ENCODE results near the gene B3GLCT.
"Not testable (repeated sequence)": the region's sequence is repeated elsewhere in the genome, so short reads cannot be mapped to it uniquely, and the experiment has no call there.

B3GLCT gene

GRCh38 chr13:31199849-31200636 is at the start of gene B3GLCT:
Gene B3GLCT (plus strand): TSS chr13:31199975. CDS start chr13:31200085, 110 bp downstream.
- DNase-seq: peak; percentile 65

- DNase-seq: no peak
These were observed 49.3 kb upstream of the B3GLCT start for GRCh38 chr13:31150315-31150985.

DNA sequence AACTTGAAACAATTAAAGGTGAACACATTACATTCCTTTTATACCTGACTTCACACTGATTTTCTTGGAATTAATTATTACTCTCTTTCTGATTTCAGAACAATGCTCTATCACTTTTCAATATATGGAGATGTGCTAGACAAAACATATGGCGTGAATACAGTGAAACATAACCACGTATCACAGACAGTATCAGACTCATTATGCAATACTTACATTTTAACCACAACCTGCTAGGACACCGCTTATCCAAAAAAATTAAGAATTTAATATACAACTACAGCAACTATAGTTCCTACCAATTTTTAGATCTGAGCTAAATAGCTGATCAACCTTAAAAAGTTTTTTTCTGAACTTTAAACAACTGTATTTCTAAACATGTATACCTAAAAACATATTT is 47.9 kb upstream of the B3GLCT start:
- no peak for DNase-seq

- no peak for DNase-seq
These were observed 44.8 kb upstream of the B3GLCT start for GRCh38 chr13:31154939-31155338.

GRCh38 chr13:31159306-31159705 is 40.5 kb upstream of the B3GLCT start:
- no peak for DNase-seq

DNA sequence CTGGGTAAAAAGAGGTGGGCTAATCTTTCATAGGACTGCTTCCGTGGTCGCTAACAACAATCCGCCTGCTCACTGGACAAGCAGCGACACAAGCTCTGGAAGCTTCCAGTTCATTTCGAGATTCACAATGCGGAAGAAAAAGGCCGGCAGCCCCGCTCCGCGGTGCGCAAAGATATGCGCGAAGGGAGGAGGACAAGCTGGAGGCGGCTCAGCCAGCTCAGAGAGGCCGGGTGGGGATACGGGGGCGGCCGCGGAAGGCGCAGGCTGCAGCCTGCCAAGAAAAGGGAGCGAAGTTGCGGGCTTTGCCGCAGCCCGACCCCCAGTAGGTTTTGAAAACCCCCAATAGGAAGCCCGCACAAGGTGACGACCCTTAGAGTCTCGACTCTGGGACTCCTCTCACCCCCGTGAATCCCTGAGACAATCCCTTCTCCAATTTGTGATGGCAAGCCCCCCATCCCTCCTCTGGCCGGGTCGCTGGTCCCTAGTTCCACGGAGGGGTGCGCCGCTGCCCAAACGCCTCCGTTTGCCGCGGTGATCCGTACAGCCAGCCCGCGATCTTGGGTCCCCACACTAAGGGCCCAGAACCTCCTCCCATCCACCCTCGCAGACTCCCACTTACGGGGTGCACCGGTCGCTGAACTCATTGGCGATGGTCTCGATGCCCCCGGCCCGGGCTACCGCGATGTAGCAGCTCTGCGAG is 38.8 kb upstream of the B3GLCT start:
- peak; percentile 62 for DNase-seq

- peak; percentile 96 for DNase-seq
These were observed 38.1 kb upstream of the B3GLCT start, which contains the start of gene HSPH1 for GRCh38 chr13:31161557-31162150. Gene HSPH1 (minus strand): TSS chr13:31161904. CDS start chr13:31161582, 322 bp downstream.

DNA sequence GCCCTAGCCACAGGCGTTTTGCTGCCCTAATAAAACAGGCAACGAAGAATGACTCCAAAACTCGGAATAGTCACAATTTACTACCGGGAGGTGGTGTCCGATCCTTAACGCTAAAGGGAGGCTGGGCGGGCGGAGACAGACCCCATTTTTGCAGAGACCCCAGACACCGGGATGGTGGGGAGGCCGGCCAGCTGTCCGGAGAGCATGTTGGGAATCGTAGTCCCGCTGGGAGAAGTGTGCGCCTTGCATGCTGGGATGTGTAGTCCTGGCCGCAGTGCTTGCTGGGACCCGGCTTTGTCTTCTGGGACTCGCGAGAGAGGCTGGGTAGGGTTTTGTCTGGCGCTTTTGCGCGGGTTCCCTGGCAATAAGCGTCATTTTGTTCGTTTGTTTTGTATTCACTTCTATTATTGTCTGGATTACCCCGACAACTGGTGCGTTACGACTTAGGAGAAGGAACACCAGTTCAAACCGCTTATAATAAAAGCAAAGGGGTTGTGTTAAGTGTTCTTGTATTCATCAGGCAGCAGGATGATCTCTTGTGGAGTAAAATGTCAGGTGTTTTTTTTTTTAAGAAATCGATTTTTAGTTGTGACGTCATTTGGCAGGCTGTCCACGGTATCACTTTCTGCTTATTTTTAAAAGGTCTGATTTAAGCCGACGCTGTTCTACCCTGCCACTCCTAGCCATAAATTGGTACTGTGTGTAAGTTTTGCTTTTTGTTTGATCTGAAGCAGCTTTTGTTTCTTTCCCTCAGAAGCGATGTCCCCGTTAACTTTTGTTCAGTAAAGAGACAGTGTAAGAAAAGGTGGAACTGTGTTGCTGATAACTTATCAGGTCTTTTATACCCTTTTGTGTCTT is 37.4 kb upstream of the B3GLCT start:
- peak; percentile 89 for DNase-seq

DNA sequence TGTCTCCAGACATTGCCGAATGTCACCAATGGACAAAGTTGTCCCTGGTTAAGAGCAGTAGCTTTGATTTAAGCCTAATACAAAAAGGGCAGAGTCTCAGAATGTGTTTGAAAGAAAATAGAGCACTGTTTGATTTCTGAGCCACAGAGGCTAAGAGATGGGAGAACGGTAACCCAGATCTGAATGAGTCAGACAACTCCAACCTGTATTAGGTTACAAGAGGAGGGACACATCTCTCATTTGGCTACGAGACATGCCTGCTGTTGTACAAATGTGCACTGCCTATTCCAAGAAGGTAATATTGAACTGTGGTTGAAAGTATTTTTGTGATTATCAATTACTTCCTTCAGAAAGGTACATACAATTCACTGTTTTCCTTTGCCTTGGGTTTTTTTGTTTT is 33.2 kb upstream of the B3GLCT start:
- no peak for DNase-seq

GRCh38 chr13:31167490-31167889 is 32.3 kb upstream of the B3GLCT start:
- DNase-seq: no peak

GRCh38 chr13:31168166-31168565 is 31.6 kb upstream of the B3GLCT start:
- no peak for DNase-seq

DNA sequence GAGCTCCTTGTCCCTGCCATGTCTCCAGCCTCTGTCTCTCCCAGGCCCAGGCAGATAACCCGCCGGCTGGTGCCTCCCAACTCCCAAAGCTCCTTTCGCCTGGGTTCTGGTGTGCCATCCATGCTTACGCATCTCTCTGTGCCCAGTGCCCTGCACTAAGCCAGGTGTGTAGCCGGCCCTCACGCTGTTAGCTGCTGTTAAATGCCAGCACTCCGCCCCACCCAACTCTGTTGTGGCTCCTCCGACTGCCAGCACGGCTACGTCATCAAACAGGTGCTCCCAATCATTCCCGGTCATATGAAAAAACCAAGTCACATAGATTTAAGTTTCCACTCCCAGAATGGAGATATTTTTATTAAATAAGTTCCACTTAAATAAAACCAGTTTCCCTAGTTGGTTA is 31.0 kb upstream of the B3GLCT start:
- DNase-seq: no peak

DNA sequence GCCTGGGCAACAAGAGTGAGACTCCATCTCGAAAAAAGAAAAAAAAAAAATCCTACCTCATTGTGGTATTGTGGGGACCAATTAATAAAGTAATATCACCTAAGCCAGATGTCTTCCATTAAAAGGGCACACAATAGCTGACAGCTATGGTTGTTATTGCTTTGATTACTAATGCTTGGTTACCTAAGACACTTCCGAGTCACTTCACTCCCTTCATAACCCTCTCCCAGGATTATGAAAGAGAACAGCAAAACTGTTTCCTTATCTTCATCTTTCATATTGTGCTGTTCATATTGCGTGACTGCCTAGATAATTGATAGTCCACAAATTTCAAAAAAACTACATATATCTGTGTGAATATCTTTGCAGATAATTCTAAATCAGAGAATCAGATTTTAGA is 27.8 kb upstream of the B3GLCT start:
- DNase-seq: no peak

DNA sequence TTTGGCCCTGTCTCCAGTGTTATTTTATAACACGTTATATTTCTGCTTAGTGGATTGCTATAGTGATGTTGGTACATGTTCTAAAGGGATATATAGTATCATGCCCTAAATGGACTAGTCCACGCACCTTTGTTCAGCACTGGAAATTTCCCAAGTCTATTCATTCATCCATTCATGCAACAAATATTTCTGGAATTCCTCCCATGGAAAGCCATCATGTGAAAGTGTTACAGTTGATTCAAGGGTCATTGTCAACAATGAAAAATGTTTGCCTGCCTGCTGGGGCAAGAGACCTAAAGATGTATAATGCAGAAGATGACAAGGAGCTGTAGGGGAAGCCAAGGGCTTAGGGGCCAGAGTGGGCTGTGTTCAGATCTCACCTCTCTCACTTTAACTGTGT is 27.2 kb upstream of the B3GLCT start:
- DNase-seq: no peak

GRCh38 chr13:31174018-31174417 is 25.8 kb upstream of the B3GLCT start:
- no peak for DNase-seq

GRCh38 chr13:31175847-31176532 is 23.8 kb upstream of the B3GLCT start:
- DNase-seq: no peak

DNA sequence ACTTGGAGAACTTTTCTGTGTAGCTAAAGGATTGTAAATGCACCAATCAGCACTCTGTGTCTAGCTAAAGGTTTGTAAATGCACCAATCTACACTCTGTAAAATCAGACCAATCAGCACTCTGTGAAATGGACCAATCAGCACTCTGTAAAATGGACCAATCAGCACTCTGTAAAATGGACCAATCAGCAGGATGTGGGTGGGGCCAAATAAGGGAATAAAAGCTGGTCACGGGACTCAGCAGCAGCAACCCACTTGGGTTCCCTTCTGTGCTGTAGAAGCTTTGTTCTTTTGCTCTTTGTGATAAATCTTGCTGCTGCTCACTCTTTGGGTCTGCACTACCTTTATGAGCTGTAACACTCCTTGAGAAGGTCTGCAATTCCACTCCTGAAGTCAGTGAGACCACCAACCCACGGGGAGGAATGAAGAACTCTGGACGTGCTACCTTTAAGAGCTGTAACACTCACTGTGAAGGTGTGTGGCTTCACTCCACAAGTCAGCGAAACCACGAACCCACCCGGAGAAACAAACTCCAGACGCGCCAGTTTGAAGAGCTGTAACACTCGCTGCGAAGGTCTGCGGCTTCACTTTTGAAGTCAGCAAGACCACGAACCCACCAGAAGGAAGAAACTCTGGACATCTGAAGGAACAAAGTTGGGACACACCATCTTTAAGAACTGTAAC is 21.8 kb upstream of the B3GLCT start:
- not testable (repeated sequence) for DNase-seq

- no peak for DNase-seq
These were observed 20.5 kb upstream of the B3GLCT start for GRCh38 chr13:31179241-31179640.

DNA sequence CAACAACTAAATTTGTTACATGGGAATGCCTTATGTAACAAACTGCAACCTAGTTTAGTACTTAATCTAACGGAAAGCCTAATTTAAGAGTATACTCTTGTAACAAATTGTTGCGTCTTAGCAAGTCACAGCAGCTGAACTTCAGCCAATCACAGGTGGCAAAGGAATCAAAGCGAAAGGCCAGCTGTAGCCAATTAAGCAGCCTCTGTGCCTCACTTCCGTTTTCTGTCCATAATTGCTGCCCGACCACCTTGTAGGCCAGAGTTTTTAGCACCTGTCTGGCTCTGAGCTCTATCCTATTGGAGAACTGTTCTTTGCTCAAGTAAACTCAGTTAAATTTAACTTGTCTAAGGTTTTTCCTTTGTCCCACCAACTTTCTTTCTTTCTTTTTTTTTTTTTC is 20.0 kb upstream of the B3GLCT start:
- DNase-seq: no peak

DNA sequence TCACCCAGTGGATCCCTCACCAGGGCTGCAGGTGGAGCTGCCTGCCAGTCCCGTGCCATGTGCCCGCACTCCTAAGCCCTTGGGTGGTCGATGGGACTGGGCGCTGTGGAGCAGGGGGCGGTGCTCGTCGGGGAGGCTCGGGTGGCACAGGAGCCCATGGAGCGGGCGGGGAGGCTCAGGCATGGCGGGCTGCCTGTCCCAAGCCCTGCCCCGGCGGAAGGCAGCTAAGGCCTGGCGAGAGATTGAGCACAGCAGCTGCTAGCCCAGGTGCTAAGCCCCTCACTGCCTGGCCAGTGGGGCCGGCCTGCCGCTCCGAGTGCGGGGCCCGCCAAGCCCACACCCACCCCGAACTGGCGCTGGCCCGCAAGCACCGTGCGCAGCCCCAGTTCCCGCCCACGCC is 16.8 kb upstream of the B3GLCT start:
- no peak for DNase-seq

- DNase-seq: no peak
These were observed 15.3 kb upstream of the B3GLCT start for GRCh38 chr13:31184451-31184850.

Data from activated T-cell treated with anti-CD3 and anti-CD28 coated beads for 4 hours (primary cell).